PC-9 (cell line): Measurements from ENCODE around the gene LAMA2.

Source experiments
- EZH2 ChIP-seq: fragments of 200-600 bp; sonication (generic); IDR thresholded peaks from 2 replicates; pipeline ENCODE4 v1.8.0; 2017; ENCODE audit warnings: antibody characterized with exemption, low read depth
- TF ChIP-seq, protein P1 (sequence below): fragments of 200-600 bp; sonication (generic); conservative IDR thresholded peaks from 2 replicates; pipeline ENCODE4 v1.6.1; 2017; ENCODE audit warnings: mixed run types, antibody characterized with exemption, mild to moderate bottlenecking, moderate library complexity

DNA sequence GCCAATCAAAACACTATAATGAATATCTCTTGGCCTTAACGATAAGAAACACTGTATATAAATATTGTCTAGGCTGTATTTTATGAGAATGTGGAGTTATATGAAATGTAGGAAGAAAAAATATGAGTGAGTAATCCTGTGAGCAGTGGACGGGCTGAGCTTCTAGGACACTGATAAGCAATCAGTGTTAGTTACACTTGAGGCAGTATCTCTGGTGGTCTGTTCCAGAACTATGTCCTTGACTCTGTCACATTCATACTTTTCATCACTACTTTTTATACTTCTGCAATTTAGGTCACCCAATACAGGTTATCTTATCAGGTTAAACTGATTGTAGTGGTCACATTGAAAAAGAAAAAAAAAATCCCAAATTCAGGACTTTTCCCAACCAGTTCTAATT lies 360.4 kb downstream of the LAMA2 start:
- TF ChIP-seq, protein P1, sequence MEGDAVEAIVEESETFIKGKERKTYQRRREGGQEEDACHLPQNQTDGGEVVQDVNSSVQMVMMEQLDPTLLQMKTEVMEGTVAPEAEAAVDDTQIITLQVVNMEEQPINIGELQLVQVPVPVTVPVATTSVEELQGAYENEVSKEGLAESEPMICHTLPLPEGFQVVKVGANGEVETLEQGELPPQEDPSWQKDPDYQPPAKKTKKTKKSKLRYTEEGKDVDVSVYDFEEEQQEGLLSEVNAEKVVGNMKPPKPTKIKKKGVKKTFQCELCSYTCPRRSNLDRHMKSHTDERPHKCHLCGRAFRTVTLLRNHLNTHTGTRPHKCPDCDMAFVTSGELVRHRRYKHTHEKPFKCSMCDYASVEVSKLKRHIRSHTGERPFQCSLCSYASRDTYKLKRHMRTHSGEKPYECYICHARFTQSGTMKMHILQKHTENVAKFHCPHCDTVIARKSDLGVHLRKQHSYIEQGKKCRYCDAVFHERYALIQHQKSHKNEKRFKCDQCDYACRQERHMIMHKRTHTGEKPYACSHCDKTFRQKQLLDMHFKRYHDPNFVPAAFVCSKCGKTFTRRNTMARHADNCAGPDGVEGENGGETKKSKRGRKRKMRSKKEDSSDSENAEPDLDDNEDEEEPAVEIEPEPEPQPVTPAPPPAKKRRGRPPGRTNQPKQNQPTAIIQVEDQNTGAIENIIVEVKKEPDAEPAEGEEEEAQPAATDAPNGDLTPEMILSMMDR: no peak
- TF ChIP-seq EZH2: no peak
